Effector memory CD4-positive, alpha-beta T cell (primary cell): ENCODE data around the gene PGP.
"Not testable (repeated sequence)": the region's sequence is repeated elsewhere in the genome, so short reads cannot be mapped to it uniquely, and the experiment has no call there.

ENCODE experiments used
- DNase-seq, 3 donors: peaks; one replicate each; pipeline ENCODE4 v3.0.0-alpha.2; 2020
- H3K27ac ChIP-seq: 2 replicates; pipeline ENCODE4 v1.7.0; 2013; ENCODE audit warnings: mild to moderate bottlenecking, low read length, moderate library complexity; ENCODE audit not compliant: insufficient read depth, poor library complexity, severe bottlenecking
- H3K27me3 ChIP-seq: replicated peaks from 2 replicates; pipeline ENCODE4 v1.7.0; 2013; ENCODE audit warnings: mild to moderate bottlenecking, low read length; ENCODE audit not compliant: insufficient read depth, control insufficient read depth, poor library complexity, severe bottlenecking
- H3K36me3 ChIP-seq: 2 replicates; pipeline ENCODE4 v1.7.0; 2013; ENCODE audit warnings: mild to moderate bottlenecking, low read length, moderate library complexity; ENCODE audit not compliant: control insufficient read depth, insufficient read depth
- H3K4me1 ChIP-seq: 2 replicates; pipeline ENCODE4 v1.7.0; 2013; ENCODE audit warnings: low read length, mild to moderate bottlenecking; ENCODE audit not compliant: control insufficient read depth, insufficient read depth, poor library complexity, severe bottlenecking
- H3K4me3 ChIP-seq: 2 replicates; pipeline ENCODE4 v1.7.0; 2013; ENCODE audit warnings: low read length, low read depth, mild to moderate bottlenecking; ENCODE audit not compliant: insufficient read depth, poor library complexity, severe bottlenecking
- H3K9me3 ChIP-seq: 2 replicates; pipeline ENCODE4 v1.7.0; 2013; ENCODE audit warnings: mild to moderate bottlenecking, low read length, moderate library complexity; ENCODE audit not compliant: control insufficient read depth
- total RNA-seq, 3 donors: gene quantifications; one replicate each; lab custom pipeline; 2026; lab: John Stamatoyannopoulos, UW

The PGP gene
- 12.4 to 28.9 (median 18.0) reads per million in 3 donors for total RNA-seq

GRCh38 chr16:2214719-2214968, at the start of gene PGP:
TSS of gene PGP (minus strand) at chr16:2214840. CDS start at chr16:2214777, 63 bp downstream.
- Histone ChIP-seq H3K27me3 (no peaks in the 10 kb centered on the region), H3K9me3 (no peaks in the 10 kb centered on the region), H3K27ac (peak within 1 kb of the TSS; percentile 78), H3K4me1 (peaks cover 14% of the 10 kb centered on the region), H3K4me3 (peak within 1 kb of the TSS; percentile 80), H3K36me3 (no peaks in the 10 kb centered on the region)
- DNase-seq, result no peak

GRCh38 chr16:2263026-2263425, 48.4 kb upstream of the PGP start:
- not testable (repeated sequence) for H3K4me3 ChIP-seq, H3K27ac ChIP-seq, DNase-seq, H3K9me3 ChIP-seq, H3K4me1 ChIP-seq, H3K27me3 ChIP-seq
- peaks cover 50% of the 10 kb centered on the region for H3K36me3 ChIP-seq

DNA sequence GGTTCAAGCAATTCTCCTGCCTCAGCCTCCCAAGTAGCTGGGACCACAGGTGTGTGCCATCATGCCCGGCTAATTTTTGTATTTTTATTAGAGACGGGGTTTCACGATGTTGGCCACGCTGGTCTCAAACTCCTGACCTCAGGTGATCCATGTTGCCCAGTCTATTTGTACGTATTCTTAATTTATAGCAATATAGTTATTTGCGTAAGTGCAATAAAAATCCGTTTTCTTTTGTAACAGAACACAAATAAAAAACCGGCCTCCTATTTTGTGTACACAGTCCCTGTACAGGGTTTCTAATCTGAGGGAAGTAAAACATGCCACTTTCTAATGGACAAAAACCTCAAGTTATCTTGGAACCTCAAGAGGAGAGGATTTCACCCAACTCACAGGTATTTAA, 45.6 kb upstream of the PGP start:
- Histone ChIP-seq H3K27me3 (no peaks in the 10 kb centered on the region), H3K9me3 (no peaks in the 10 kb centered on the region), H3K36me3 (peaks cover 77% of the 10 kb centered on the region), H3K4me3 (no peak overlapping the region), H3K4me1 (no peaks in the 10 kb centered on the region), H3K27ac (no peak overlapping the region)
- DNase-seq, result no peak

- not testable (repeated sequence) for H3K27me3 ChIP-seq, H3K27ac ChIP-seq, H3K4me1 ChIP-seq, H3K9me3 ChIP-seq, DNase-seq, H3K4me3 ChIP-seq
- H3K36me3 ChIP-seq, result peaks cover 76% of the 10 kb centered on the region
Measured at GRCh38 chr16:2258530-2258929, 43.9 kb upstream of the PGP start.

- Histone ChIP-seq H3K36me3 (peaks cover 68% of the 10 kb centered on the region), H3K9me3 (no peaks in the 10 kb centered on the region), H3K27ac (no peak overlapping the region), H3K27me3 (no peaks in the 10 kb centered on the region), H3K4me1 (no peaks in the 10 kb centered on the region), H3K4me3 (no peak overlapping the region)
- no peak for DNase-seq
Measured at GRCh38 chr16:2257726-2258125, 43.1 kb upstream of the PGP start.

DNA sequence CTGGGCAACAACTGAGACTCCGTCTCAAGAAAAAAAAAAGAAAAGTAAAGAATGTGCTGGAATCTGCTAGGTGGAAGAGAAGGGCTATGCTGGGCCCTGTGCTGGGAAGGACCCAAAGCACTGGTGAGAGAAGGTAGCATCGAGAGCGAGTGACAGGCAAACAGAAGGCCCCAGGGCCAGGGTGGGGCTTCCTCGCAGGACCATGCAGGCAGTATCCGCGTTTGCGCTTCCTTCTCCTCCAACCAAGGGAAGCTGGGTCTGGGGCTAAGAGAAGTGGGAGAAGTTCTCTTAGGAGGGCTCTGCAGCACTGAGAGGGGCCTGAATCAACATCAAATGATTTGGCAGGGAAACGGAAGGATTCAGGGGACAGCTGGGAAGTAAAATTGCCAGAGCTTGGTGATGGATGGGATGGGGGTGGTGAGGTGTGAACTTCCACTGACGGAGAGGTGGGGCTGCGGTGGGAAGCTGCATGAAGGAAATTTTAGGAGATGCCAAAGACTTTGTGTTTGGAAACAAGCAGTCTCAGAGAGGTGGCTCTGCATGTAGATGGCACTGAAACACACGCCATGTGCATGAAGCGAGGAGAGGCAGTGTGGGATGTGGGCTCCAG, 42.0 kb upstream of the PGP start:
- peaks cover 57% of the 10 kb centered on the region for H3K36me3 ChIP-seq

GRCh38 chr16:2253293-2253692, 38.7 kb upstream of the PGP start:
- Histone ChIP-seq H3K4me3 (no peak overlapping the region), H3K36me3 (peaks cover 35% of the 10 kb centered on the region), H3K4me1 (peaks cover 3% of the 10 kb centered on the region), H3K9me3 (no peaks in the 10 kb centered on the region), H3K27me3 (no peaks in the 10 kb centered on the region), H3K27ac (no peak overlapping the region)
- DNase-seq, result no peak

More for the DNA sequence above, 42.0 kb upstream of the PGP start:
- Histone ChIP-seq H3K9me3 (no peaks in the 10 kb centered on the region), H3K27ac (no peak overlapping the region), H3K27me3 (no peaks in the 10 kb centered on the region), H3K4me3 (no peak overlapping the region), H3K4me1 (peaks cover 3% of the 10 kb centered on the region)
- DNase-seq, result no peak

DNA sequence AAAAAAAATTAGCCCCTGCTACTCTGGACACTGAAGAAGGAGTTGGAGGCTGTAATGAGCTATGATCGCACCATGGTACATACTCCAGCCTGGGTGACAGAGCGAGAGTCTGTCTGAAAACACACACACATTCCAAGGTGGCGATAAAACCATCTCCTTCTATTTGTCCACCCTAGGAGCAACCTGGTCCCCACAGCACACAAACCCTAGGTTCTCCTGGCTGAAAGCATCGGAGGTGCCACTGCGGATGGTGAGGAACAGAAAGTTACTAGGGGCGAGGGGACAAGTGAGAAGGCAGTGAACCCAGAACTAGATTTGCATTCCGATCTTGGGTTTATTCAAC, 38.1 kb upstream of the PGP start:
- peaks cover 3% of the 10 kb centered on the region for H3K4me1 ChIP-seq
- H3K27ac ChIP-seq, result no peak overlapping the region
- no peak for DNase-seq
- no peaks in the 10 kb centered on the region for H3K9me3 ChIP-seq
- H3K4me3 ChIP-seq, result no peak overlapping the region
- H3K36me3 ChIP-seq, result peaks cover 30% of the 10 kb centered on the region
- no peaks in the 10 kb centered on the region for H3K27me3 ChIP-seq

DNA sequence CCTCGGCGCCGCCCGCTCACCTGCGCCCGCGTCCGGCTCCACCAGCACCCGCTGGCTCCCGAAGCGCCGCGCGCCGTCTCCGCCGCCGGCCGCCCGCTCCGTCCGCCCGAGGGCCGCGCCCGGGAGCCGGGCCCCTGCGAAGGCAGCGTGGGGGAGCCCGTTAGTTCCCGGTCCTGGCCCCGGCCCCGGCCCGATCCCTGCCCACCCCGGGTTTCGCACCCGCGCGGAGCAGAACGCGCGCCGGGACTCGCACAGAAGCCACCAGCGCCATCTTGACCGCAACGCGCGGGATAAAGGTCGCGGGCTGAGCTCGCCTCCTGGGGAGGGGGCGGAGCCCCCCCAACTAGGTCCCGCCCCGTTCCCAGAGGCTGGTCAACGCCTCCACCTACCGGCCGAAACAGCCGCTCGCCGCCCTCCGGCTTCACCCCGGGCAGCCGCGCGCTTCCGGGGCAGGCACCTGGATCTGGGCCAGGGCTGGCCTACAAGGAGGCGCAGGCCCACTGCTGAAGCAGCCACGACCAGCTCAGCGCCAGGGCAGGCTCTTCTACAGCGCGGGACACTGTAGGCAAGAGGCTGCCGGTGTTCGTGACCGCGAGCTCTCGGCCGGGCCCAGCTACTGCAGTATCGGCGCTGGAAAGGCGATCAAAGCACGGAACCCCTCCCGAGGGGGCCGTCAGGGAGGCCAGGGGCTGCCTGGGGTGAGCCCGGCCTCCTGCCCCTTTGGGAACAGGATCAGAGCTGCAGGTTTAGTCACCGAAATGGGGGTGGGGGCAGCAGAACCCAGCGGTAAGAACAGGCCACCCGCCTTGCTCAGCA, 36.9 kb upstream of the PGP start, which contains the start of gene ECI1:
TSS of gene ECI1 (minus strand) at position 292 of the 816 bp plus-strand sequence. CDS start at position 271, 21 bp downstream.
- H3K9me3 ChIP-seq, result no peaks in the 10 kb centered on the region
- peaks cover 3% of the 10 kb centered on the region for H3K4me1 ChIP-seq
- peak within 1 kb of the TSS; percentile 61 for H3K27ac ChIP-seq
- no peaks in the 10 kb centered on the region for H3K27me3 ChIP-seq
- H3K36me3 ChIP-seq, result peaks cover 20% of the 10 kb centered on the region
- DNase-seq, result peak; percentile 64 to 79 (median 75)
- H3K4me3 ChIP-seq, result peak within 1 kb of the TSS; percentile 50

DNA sequence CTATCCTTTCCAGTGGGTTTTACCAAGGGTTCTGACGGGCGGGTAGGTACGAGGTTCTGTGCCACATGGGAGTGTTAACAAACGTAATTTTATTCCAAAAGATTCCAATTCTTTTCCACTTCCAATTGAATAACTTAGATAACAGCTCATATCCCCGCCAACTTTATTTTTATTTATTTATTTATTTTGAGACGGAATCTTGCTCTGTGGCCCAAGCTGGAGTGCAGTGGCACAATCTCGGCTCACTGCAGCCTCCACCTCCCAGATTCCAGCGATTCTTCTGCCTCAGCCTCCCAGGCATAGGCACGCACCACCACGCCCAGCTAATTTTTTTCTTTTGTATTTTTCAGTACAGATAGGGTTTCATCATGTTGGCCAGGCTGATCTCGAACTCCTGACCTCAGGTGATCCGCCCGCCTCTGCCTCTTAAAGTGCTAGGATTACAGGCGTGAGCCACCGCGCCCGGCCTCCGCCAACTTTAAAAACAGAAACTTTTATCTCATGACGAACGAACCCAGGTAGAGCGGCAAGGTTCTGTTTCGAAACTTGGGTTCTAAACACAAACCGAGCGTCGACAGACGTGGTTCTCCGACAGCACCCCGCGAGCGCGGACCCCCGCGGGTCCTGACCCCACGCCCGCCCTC, 36.1 kb upstream of the PGP start:
- no peaks in the 10 kb centered on the region for H3K9me3 ChIP-seq
- DNase-seq, result peak; percentile 23 to 42 (median 34)
- H3K27me3 ChIP-seq, result no peaks in the 10 kb centered on the region
- H3K4me1 ChIP-seq, result peaks cover 3% of the 10 kb centered on the region
- peak overlapping the region; percentile 61 for H3K27ac ChIP-seq
- H3K36me3 ChIP-seq, result peaks cover 20% of the 10 kb centered on the region
- peak overlapping the region; percentile 50 for H3K4me3 ChIP-seq
